OCI-LY7 (cell line): ENCODE data around the gene KCNC1.

Source experiments
- EZH2phosphoT487 ChIP-seq: fragments of 200-600 bp; sonication (generic); IDR thresholded peaks from 2 replicates; pipeline ENCODE4 v1.6.1; 2018; ENCODE audit warnings: low read depth, borderline replicate concordance, mild to moderate bottlenecking, mixed run types, antibody characterized with exemption, low read length, moderate library complexity, mixed read lengths
- TF ChIP-seq, protein P1 (sequence below): fragments of 200-600 bp; sonication (generic); conservative IDR thresholded peaks from 2 replicates; pipeline ENCODE4 v1.5.1; 2014; ENCODE audit warnings: mild to moderate bottlenecking, antibody characterized with exemption, low read length, moderate library complexity, mixed read lengths

DNA sequence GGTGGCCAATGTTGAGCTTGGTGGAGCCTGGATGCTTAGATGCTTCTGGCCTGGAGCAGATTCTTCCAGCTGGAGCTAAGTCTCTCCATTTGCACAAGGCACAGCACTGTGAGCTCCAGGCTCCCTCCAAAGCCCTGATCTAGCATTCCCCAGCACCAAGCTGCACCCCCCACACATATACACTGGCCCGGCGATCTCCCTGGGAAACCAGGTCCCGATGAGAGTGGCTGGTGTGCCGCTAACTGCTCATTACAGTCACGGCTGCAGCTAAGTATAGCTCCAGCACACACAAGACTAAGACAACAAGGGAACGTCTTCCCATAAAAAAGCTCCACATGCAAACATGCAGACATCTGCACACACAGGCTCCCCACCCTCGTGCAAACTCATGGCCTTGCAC, 17.6 kb downstream of the KCNC1 start:
- TF ChIP-seq, protein P1, sequence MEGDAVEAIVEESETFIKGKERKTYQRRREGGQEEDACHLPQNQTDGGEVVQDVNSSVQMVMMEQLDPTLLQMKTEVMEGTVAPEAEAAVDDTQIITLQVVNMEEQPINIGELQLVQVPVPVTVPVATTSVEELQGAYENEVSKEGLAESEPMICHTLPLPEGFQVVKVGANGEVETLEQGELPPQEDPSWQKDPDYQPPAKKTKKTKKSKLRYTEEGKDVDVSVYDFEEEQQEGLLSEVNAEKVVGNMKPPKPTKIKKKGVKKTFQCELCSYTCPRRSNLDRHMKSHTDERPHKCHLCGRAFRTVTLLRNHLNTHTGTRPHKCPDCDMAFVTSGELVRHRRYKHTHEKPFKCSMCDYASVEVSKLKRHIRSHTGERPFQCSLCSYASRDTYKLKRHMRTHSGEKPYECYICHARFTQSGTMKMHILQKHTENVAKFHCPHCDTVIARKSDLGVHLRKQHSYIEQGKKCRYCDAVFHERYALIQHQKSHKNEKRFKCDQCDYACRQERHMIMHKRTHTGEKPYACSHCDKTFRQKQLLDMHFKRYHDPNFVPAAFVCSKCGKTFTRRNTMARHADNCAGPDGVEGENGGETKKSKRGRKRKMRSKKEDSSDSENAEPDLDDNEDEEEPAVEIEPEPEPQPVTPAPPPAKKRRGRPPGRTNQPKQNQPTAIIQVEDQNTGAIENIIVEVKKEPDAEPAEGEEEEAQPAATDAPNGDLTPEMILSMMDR = no peak
- no peak for TF ChIP-seq EZH2phosphoT487
